Smooth muscle cell of bladder (primary cell): ENCODE results near the gene ALDOB. TPM values are rescaled to one million over a fixed set of nuclear protein-coding genes. Genes with fewer than 3 reads are reported as not detected.

Source experiments
- total RNA-seq: library from RNA; depleted of rRNA; stranded (reverse); fragments of >200 nt; gene quantifications from 2 replicates; pipeline ENCODE4 v1.2.3, GENCODE V29; 2014

ALDOB gene
- 0.09 TPM in 1 of 2 replicates, not detected in the other for total RNA-seq

DNA sequence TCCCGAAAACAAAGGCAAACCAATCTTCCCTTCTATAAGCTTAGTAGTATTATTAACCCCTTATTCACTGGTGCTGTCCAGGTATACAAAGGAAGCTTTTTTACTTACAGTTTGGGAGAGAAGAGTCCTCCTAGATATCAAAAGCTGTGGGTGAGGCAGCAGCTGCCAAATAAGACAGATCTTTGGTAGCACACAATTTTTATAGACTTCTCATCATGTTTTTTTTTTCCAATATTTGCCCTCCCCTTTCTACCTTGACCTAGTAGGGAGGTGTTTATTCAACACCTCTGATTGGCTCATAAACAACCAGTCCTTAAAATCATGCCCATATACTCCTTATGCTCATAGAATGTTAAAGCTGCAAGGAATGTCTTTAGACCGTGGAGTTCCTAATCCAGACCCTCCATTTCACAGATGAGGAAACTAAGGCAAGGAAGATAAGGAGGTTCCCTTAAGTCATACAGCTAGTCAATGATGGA lies at the start of gene ALDOB:
ALDOB (minus strand) TSS at position 174 of the 479 bp plus-strand sequence. CDS start 4,887 bp downstream, outside the sequence.

DNA sequence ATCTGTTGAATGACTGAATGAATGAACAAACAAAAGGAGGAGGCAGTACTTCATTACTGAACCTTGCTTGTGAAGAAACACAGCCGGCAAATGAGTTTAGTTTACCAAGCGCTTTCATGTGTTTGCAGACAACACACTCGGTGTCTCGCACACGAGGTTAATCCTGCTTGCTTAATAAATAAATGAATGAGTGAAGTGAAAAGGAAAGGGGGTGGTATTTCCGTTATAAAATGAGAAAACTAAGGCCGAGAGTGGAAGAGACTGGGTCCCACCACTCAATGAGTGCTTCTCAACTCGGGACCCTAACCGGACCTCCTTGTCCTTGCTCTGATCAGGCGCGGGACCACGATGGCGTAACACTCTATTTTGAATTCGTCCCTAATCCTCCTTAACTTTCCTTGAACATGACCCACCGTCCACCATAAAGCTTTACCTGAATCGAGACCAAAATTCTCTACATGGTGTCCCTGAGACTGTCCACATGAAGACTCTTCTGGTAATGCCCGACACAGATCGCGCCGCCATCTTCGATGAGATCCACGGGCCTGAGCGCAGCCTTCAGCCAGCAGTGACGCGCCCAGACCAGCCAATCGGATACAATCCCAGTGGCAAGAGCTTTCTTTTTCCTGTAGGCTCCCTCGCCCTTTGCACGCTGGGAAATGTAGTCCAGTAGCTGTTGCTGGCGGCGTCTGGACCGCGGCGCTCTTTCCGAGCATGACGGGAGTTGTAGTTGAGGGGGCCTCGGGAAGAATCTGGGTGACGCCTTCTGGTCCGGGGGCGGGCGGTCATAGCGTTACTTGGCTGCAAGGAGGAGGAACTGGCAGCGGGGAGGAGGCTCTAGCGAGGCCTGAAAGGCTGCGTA lies 37.3 kb downstream of the ALDOB start, which contains the start of the genes MRPL50 and ZNF189:
MRPL50 (minus strand) TSS at position 551 of the 862 bp plus-strand sequence; CDS start at position 525, 26 bp downstream.
ZNF189 (plus strand) TSS at position 784 of the 862 bp plus-strand sequence. CDS start 306 bp downstream, outside the sequence.

GRCh38 chr9:101384873-101385536 lies 50.6 kb downstream of the ALDOB start, which contains the start of gene BAAT:
Gene BAAT (minus strand): TSS chr9:101385006. CDS start chr9:101371404, 13,602 bp downstream.

Other genes with a start within 250 kb of the ALDOB start
- gene BAAT, start 50.8 kb downstream of the ALDOB start, total RNA-seq = not detected in 2 replicates
- gene MRPL50, start 37.2 kb downstream of the ALDOB start, total RNA-seq = 9.5 TPM in 2 replicates
- 16.2 and 19.0 TPM in 2 replicates for gene ZNF189, start 36.9 kb downstream of the ALDOB start, total RNA-seq
- 28.0 and 35.5 TPM in 2 replicates for gene RNF20, start 98.1 kb upstream of the ALDOB start, total RNA-seq
- gene PPP3R2, start 159.2 kb upstream of the ALDOB start, total RNA-seq = not detected in 2 replicates